ENCODE data around the gene WDR81. TPM values are rescaled to one million over a fixed set of nuclear protein-coding genes. Genes with fewer than 3 reads are reported as not detected.

Gene WDR81
- total RNA-seq, 2 donors from 2014 or later: 38.2 to 41.2 TPM

- ATAC-seq: no peak
These were observed 18.6 kb downstream of the WDR81 start for GRCh38 chr17:1743088-1743439.

DNA sequence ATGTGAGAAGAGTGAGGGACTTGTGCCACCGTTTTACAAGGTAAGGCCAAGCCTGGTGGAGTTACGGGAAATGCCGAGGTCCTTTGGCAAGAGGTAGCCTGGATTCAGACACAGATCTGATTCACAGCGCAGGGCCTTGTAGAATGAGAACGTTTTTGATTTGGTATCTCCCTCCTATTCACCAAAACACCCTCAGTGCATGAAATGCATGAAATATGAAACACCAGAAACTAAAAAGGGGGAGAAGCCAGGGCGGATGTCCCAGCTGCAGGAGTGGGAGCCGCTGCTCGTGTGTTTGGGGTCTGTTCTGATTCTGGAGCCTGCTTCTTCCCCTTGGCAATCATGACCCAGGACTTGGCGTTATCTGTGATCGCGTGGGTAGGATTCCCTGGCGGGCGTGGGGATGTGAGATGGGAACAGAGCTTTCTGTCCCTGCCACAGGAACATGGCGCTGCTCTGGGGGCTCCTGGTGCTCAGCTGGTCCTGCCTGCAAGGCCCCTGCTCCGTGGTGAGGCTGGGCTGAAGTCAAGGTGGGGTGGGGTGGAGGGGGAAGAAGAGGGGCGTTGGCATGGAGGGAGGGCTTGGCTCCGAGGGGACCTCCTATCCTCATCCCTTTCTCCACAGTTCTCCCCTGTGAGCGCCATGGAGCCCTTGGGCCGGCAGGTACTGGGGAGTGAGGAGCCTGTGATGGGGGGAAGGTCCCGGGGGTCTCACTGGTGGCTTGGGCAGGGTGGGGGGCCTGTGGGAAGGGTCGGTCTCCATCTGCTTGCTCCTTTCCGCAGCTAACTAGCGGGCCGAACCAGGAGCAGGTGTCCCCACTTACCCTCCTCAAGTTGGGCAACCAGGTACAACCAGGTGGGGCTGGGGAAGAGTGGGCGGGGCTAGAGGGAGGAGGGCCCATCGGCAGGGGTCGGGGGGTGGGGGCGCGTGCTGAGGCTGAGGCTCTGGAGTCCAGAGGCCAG, 20.3 kb downstream of the WDR81 start:
- H3K4me1 Mint-ChIP-seq: no peaks in the 10 kb centered on the region
- H3K36me3 Mint-ChIP-seq (ENCODE audit: low read depth): no peaks in the 10 kb centered on the region
- H3K27ac Mint-ChIP-seq: no peak overlapping the region
- DNase-seq (no peak), ATAC-seq (no peak)
- H3K4me3 Mint-ChIP-seq: no peak overlapping the region
- H3K27me3 Mint-ChIP-seq: no peaks in the 10 kb centered on the region
- no peaks in the 10 kb centered on the region for H3K9me3 ChIP-seq (ENCODE audit: control insufficient read depth, low read length, poor library complexity, severe bottlenecking)

More at GRCh38 chr17:1743088-1743439, 18.6 kb downstream of the WDR81 start:
- no peaks in the 10 kb centered on the region for H3K36me3 Mint-ChIP-seq (ENCODE audit: low read depth)
- H3K4me3 Mint-ChIP-seq: no peak overlapping the region
- H3K27ac Mint-ChIP-seq: no peak overlapping the region
- H3K4me1 Mint-ChIP-seq: no peaks in the 10 kb centered on the region
- no peaks in the 10 kb centered on the region for H3K9me3 ChIP-seq (ENCODE audit: control insufficient read depth, low read length, poor library complexity, severe bottlenecking)
- DNase-seq: no peak
- H3K27me3 Mint-ChIP-seq: no peaks in the 10 kb centered on the region

GRCh38 chr17:1745513-1746020, 21.1 kb downstream of the WDR81 start:
- no peaks in the 10 kb centered on the region for H3K36me3 Mint-ChIP-seq (ENCODE audit: low read depth)
- no peak overlapping the region for H3K27ac Mint-ChIP-seq
- ATAC-seq (no peak), DNase-seq (no peak)
- H3K4me1 Mint-ChIP-seq: no peaks in the 10 kb centered on the region
- no peak overlapping the region for H3K4me3 Mint-ChIP-seq
- H3K27me3 Mint-ChIP-seq: no peaks in the 10 kb centered on the region
- no peaks in the 10 kb centered on the region for H3K9me3 ChIP-seq (ENCODE audit: control insufficient read depth, low read length, poor library complexity, severe bottlenecking)

DNA sequence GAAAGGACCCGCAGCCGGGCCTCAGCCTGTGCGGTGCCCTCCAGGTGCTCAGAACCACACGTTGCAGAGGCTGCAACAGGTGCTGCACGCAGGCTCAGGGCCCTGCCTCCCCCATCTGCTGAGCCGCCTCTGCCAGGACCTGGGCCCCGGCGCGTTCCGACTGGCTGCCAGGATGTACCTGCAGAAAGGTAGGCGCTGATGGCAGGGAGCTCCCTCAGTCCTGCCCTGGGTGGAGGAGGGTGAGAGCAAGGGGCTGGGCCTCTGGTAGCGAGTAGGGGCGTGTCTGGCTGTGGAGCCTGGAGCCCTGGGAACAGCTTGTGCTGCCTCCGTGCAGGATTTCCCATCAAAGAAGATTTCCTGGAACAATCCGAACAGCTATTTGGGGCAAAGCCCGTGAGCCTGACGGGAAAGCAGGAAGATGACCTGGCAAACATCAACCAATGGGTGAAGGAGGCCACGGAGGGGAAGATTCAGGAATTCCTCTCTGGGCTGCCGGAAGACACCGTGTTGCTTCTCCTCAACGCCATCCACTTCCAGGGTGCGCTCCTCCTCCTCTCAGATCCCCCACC, 22.6 kb downstream of the WDR81 start:
- no peak overlapping the region for H3K27ac Mint-ChIP-seq
- DNase-seq (no peak), ATAC-seq (no peak)
- no peaks in the 10 kb centered on the region for H3K27me3 Mint-ChIP-seq
- H3K4me1 Mint-ChIP-seq: no peaks in the 10 kb centered on the region
- no peaks in the 10 kb centered on the region for H3K36me3 Mint-ChIP-seq (ENCODE audit: low read depth)
- no peak overlapping the region for H3K4me3 Mint-ChIP-seq
- no peaks in the 10 kb centered on the region for H3K9me3 ChIP-seq (ENCODE audit: control insufficient read depth, low read length, poor library complexity, severe bottlenecking)

- H3K9me3 ChIP-seq (ENCODE audit: control insufficient read depth, low read length, poor library complexity, severe bottlenecking): no peaks in the 10 kb centered on the region
- no peaks in the 10 kb centered on the region for H3K4me1 Mint-ChIP-seq
- H3K27me3 Mint-ChIP-seq: no peaks in the 10 kb centered on the region
- H3K27ac Mint-ChIP-seq: no peak overlapping the region
- ATAC-seq (no peak), DNase-seq (no peak)
- no peak overlapping the region for H3K4me3 Mint-ChIP-seq
- no peaks in the 10 kb centered on the region for H3K36me3 Mint-ChIP-seq (ENCODE audit: low read depth)
These were observed 26.1 kb downstream of the WDR81 start for GRCh38 chr17:1750628-1751027.

- Mint-ChIP-seq H3K4me3 (no peak overlapping the region), H3K27ac (no peak overlapping the region), H3K4me1 (peaks cover 3% of the 10 kb centered on the region), H3K27me3 (no peaks in the 10 kb centered on the region), H3K36me3 (ENCODE audit: low read depth) (no peaks in the 10 kb centered on the region)
- DNase-seq: no peak
- no peak for ATAC-seq
- H3K9me3 ChIP-seq (ENCODE audit: control insufficient read depth, low read length, poor library complexity, severe bottlenecking): no peaks in the 10 kb centered on the region
These were observed 28.1 kb downstream of the WDR81 start for GRCh38 chr17:1752425-1753262.

DNA sequence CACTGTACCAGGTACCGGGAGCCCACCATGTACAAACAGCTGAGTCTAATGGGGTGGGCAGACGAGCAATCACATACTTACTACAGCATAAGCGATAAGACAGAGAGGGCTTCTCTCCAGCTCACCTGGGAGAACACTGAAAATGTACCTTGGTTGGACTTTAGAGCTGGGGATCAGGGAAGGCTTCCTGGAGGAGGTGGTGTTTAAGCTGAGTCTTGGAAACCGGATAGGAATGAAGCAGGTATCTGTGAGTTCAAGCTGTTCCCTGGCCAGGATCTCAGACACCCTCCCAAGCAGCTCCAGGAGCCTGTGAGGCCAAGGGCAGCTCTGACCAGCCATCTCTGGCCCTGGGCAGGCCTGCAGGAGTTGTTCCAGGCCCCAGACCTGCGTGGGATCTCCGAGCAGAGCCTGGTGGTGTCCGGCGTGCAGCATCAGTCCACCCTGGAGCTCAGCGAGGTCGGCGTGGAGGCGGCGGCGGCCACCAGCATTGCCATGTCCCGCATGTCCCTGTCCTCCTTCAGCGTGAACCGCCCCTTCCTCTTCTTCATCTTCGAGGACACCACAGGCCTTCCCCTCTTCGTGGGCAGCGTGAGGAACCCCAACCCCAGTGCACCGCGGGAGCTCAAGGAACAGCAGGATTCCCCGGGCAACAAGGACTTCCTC, 29.4 kb downstream of the WDR81 start:
- Mint-ChIP-seq H3K4me3 (no peak overlapping the region), H3K27ac (no peak overlapping the region), H3K36me3 (ENCODE audit: low read depth) (no peaks in the 10 kb centered on the region), H3K27me3 (no peaks in the 10 kb centered on the region), H3K4me1 (peaks cover 3% of the 10 kb centered on the region)
- ATAC-seq (no peak), DNase-seq (no peak)
- H3K9me3 ChIP-seq (ENCODE audit: control insufficient read depth, low read length, poor library complexity, severe bottlenecking): no peaks in the 10 kb centered on the region

GRCh38 chr17:1754430-1755112, 30.1 kb downstream of the WDR81 start:
- no peaks in the 10 kb centered on the region for H3K36me3 Mint-ChIP-seq (ENCODE audit: low read depth)
- H3K4me3 Mint-ChIP-seq: no peak overlapping the region
- H3K27ac Mint-ChIP-seq: no peak overlapping the region
- peaks cover 3% of the 10 kb centered on the region for H3K4me1 Mint-ChIP-seq
- ATAC-seq (no peak), DNase-seq (no peak)
- H3K9me3 ChIP-seq (ENCODE audit: control insufficient read depth, low read length, poor library complexity, severe bottlenecking): no peaks in the 10 kb centered on the region
- no peaks in the 10 kb centered on the region for H3K27me3 Mint-ChIP-seq

GRCh38 chr17:1755252-1755826, 30.8 kb downstream of the WDR81 start:
- Mint-ChIP-seq H3K36me3 (ENCODE audit: low read depth) (no peaks in the 10 kb centered on the region), H3K4me1 (peaks cover 3% of the 10 kb centered on the region), H3K4me3 (peak overlapping the region; percentile 50), H3K27me3 (no peaks in the 10 kb centered on the region), H3K27ac (no peak overlapping the region)
- no peak for ATAC-seq
- H3K9me3 ChIP-seq (ENCODE audit: control insufficient read depth, low read length, poor library complexity, severe bottlenecking): no peaks in the 10 kb centered on the region
- DNase-seq: no peak

DNA sequence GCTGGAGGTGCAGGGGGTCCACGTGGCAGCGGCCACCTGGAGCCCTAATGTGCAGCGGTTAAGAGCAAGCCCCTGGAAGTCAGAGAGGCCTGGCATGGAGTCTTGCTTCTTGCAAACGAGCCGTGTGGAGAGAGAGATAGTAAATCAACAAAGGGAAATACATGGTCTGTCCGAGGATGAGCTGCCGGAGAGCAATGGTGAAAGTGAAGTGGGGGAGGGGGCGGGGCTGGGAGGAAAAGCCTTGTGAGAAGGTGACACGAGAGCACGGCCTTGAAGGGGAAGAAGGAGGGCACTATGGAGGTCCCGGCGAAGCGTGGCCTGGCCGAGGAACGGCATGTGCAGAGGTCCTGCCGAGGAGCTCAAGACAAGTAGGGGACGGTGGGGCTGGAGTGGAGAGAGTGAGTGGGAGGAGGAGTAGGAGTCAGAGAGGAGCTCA, 31.3 kb downstream of the WDR81 start:
- DNase-seq (no peak), ATAC-seq (no peak)
- H3K27me3 Mint-ChIP-seq: no peaks in the 10 kb centered on the region
- H3K27ac Mint-ChIP-seq: no peak overlapping the region
- no peaks in the 10 kb centered on the region for H3K36me3 Mint-ChIP-seq (ENCODE audit: low read depth)
- peak overlapping the region; percentile 50 for H3K4me3 Mint-ChIP-seq
- H3K4me1 Mint-ChIP-seq: peaks cover 3% of the 10 kb centered on the region
- no peaks in the 10 kb centered on the region for H3K9me3 ChIP-seq (ENCODE audit: control insufficient read depth, low read length, poor library complexity, severe bottlenecking)

DNA sequence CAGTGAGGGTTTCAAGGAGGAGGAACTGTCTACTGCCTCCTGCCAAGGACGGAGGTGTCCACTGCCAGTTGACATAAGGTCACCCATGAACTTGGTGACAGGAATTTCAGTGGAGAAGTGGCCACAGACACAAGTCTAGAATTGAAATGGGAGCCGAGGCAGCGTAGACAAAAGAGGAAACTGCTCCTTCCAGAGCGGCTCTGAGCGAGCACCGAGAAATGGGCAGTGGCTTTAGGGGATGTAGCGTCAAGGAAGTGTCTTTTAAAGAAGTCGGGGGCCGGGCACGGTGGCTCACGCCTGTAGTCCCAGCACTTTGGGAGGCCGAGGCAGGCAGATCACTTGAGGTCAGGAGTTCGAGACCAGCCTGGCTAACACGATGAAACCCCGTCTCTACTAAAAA, 34.3 kb downstream of the WDR81 start:
- Mint-ChIP-seq H3K36me3 (ENCODE audit: low read depth) (no peaks in the 10 kb centered on the region), H3K27me3 (no peaks in the 10 kb centered on the region), H3K4me3 (no peak overlapping the region), H3K4me1 (peaks cover 18% of the 10 kb centered on the region), H3K27ac (peak overlapping the region; percentile 74)
- DNase-seq (no peak), ATAC-seq (no peak)
- no peaks in the 10 kb centered on the region for H3K9me3 ChIP-seq (ENCODE audit: control insufficient read depth, low read length, poor library complexity, severe bottlenecking)

DNA sequence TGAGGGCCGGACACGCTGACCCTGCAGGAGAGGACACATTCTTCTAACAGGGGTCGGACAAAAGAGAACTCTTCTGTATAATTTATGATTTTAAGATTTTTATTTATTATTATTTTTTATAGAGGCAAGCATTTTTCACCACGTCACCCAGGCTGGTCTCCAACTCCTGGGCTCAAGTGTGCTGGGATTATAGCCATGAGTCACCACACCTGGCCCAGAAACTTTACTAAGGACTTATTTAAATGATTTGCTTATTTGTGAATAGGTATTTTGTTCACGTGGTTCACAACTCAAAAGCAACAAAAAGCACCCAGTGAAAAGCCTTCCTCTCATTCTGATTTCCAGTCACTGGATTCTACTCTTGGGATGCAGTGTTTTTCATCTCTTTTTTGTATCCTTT, 35.0 kb downstream of the WDR81 start:
- H3K9me3 ChIP-seq (ENCODE audit: control insufficient read depth, low read length, poor library complexity, severe bottlenecking): no peaks in the 10 kb centered on the region
- no peak overlapping the region for H3K27ac Mint-ChIP-seq
- DNase-seq (no peak), ATAC-seq (no peak)
- H3K4me3 Mint-ChIP-seq: no peak overlapping the region
- no peaks in the 10 kb centered on the region for H3K27me3 Mint-ChIP-seq
- H3K36me3 Mint-ChIP-seq (ENCODE audit: low read depth): no peaks in the 10 kb centered on the region
- H3K4me1 Mint-ChIP-seq: peaks cover 25% of the 10 kb centered on the region

All from T-helper 17 cell (primary cell).